A673 (cell line): ENCODE results near the gene INPP5A. TPM values are rescaled to one million over a fixed set of nuclear protein-coding genes. Genes with fewer than 3 reads are reported as not detected.

Experiments
- BruUV-seq: library from RNA; stranded (reverse); fragments of 400-500 nt; replicated peaks from 2 replicates; lab custom pipeline; 2021; lab: Mats Ljungman, UMichigan
- CTCF ChIA-PET: fragments of 300-600 bp; sonication (Branson Sonifier 250); formaldehyde crosslinking; loops from one replicate; lab custom pipeline; 2022; ENCODE audit warnings: antibody characterized with exemption; lab: Charles Lee
- POLR2A ChIA-PET: fragments of 300-600 bp; sonication (Branson Sonifier 250); formaldehyde crosslinking; loops from one replicate; lab custom pipeline; 2022; ENCODE audit warnings: antibody characterized with exemption; ENCODE audit not compliant: low non-redundant PET; lab: Charles Lee
- DNase-seq: peaks from one replicate; pipeline ENCODE4 v3.0.0-alpha.2; 2015; ENCODE audit warnings: low spot score
- H3K27ac ChIP-seq: fragments of 200-600 bp; sonication (generic); 2 replicates; pipeline ENCODE4 v1.5.1; 2016; ENCODE audit warnings: mixed run types, low read depth, mild to moderate bottlenecking, mixed read lengths, antibody characterized with exemption, low read length; ENCODE audit not compliant: poor library complexity, severe bottlenecking
- H3K27me3 ChIP-seq: fragments of 200-600 bp; sonication (generic); replicated peaks from 2 replicates; pipeline ENCODE4 v1.6.1; 2017; ENCODE audit warnings: mixed run types, low read depth, mild to moderate bottlenecking, mixed read lengths, antibody characterized with exemption, low read length; ENCODE audit not compliant: insufficient read depth, poor library complexity
- H3K36me3 ChIP-seq: fragments of 200-600 bp; sonication (generic); 2 replicates; pipeline ENCODE4 v1.6.1; 2016; ENCODE audit warnings: mixed run types, mild to moderate bottlenecking, mixed read lengths, antibody characterized with exemption, low read length; ENCODE audit not compliant: insufficient read depth, poor library complexity, severe bottlenecking
- H3K4me1 ChIP-seq: fragments of 200-600 bp; sonication (generic); 2 replicates; pipeline ENCODE4 v1.6.1; 2017; ENCODE audit warnings: mixed run types, mild to moderate bottlenecking, mixed read lengths, antibody characterized with exemption, low read length; ENCODE audit not compliant: insufficient read depth, poor library complexity, severe bottlenecking
- H3K4me3 ChIP-seq: fragments of 200-600 bp; sonication (generic); 2 replicates; pipeline ENCODE4 v1.5.1; 2016; ENCODE audit warnings: low read depth, mixed run types, mild to moderate bottlenecking, mixed read lengths, low read length; ENCODE audit not compliant: poor library complexity, severe bottlenecking
- H3K9me3 ChIP-seq: fragments of 200-600 bp; sonication (generic); 2 replicates; pipeline ENCODE4 v1.6.1; 2016; ENCODE audit warnings: mixed run types, low read depth, mild to moderate bottlenecking, mixed read lengths, antibody characterized with exemption, low read length; ENCODE audit not compliant: poor library complexity, severe bottlenecking
- EZH2 ChIP-seq: fragments of 200-600 bp; sonication (generic); IDR thresholded peaks from 2 replicates; pipeline ENCODE4 v1.6.1; 2017; ENCODE audit warnings: borderline replicate concordance, low read depth, mild to moderate bottlenecking, mixed read lengths, antibody characterized with exemption, low read length; ENCODE audit not compliant: poor library complexity, severe bottlenecking
- intact Hi-C: fragments of 100-400 bp; cut with micrococcal nuclease; formaldehyde crosslinking; loops from one replicate; pipeline ENCODE4 v1.10.0; 2022; ENCODE audit not compliant: unreplicated experiment
- total RNA-seq: library from RNA; stranded (reverse); gene quantifications from 2 replicates; pipeline ENCODE4 v1.2.3, GENCODE V29; 2021
- TF ChIP-seq, protein P1 (sequence below): fragments of 300-800, 200-600 bp; sonication (generic); conservative IDR thresholded peaks from 2 replicates; pipeline ENCODE4 v1.5.1; 2017; ENCODE audit warnings: low read depth, mild to moderate bottlenecking, antibody characterized with exemption, low read length, moderate library complexity, mixed read lengths

Gene INPP5A
- total RNA-seq, 1 experiment from 2014 or later: 21.8 TPM

DNA sequence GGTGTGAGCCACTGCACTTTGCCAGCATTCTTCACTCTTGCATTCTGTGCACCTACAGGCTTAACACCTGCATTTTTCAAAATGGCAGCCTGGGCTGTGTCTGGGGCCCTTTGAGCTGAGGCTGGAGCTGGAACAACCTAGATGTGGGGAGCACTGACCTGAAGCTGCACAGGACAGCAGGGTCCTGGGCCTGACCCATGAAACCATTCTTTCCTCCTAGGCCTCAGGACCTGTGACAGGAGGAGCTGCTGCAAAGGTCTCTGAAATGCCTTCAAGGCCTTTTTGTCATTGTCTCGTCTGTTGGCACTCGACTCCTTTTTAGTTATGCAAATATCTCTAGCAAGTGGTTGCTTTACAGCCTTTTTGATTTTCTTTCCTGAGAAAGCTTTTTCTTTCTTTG lies 82.3 kb downstream of the INPP5A start:
- H3K27ac ChIP-seq: no peak overlapping the region
- BruUV-seq: no TSS peak
- CTCF ChIA-PET: no interaction called here
- DNase-seq: no peak
- no peaks in the 10 kb centered on the region for H3K4me1 ChIP-seq
- no peak for TF ChIP-seq EZH2
- TF ChIP-seq, protein P1, sequence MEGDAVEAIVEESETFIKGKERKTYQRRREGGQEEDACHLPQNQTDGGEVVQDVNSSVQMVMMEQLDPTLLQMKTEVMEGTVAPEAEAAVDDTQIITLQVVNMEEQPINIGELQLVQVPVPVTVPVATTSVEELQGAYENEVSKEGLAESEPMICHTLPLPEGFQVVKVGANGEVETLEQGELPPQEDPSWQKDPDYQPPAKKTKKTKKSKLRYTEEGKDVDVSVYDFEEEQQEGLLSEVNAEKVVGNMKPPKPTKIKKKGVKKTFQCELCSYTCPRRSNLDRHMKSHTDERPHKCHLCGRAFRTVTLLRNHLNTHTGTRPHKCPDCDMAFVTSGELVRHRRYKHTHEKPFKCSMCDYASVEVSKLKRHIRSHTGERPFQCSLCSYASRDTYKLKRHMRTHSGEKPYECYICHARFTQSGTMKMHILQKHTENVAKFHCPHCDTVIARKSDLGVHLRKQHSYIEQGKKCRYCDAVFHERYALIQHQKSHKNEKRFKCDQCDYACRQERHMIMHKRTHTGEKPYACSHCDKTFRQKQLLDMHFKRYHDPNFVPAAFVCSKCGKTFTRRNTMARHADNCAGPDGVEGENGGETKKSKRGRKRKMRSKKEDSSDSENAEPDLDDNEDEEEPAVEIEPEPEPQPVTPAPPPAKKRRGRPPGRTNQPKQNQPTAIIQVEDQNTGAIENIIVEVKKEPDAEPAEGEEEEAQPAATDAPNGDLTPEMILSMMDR: no peak
- no peaks in the 10 kb centered on the region for H3K36me3 ChIP-seq
- no peak overlapping the region for H3K4me3 ChIP-seq
- POLR2A ChIA-PET: no interaction called here
- peaks cover 13% of the 10 kb centered on the region for H3K9me3 ChIP-seq
- intact Hi-C loops: no loop called here
- no peaks in the 10 kb centered on the region for H3K27me3 ChIP-seq

DNA sequence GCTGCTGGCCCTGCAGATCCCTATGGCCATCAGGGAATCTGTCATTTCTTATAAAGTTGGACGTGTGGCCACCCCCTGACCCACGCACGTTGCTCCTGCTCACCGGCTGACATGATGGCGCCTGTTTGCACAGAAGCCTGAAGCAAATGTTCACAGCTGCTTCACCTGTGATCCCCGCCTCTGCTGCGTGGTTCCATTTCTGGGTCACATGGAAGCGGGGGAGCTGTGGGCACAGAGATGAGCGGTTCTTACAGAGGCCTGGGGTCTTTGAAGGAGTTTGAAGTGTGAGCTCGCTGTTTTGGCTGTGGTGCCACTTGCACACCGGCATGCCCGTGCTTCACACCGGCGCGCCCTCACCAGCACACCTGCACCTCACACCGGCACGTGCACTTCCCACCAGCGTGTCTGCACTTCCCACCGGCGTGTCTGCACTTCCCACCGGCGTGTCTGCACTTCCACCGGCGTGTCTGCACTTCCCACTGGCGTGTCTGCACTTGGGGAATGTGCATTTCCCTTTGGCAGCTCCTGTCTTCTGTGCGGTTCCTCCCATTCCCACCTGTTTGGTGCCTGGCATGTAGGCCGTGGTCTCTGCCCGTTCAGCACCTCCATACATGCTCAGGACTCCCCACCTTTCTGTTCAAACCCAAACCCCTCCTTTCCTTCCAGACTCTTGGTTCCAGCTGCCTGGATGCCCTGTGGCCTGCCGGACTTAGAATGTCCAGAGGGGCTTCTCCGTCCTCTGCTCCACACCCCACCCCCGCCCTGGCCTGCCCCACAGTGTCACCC lies 86.7 kb downstream of the INPP5A start:
- ChIA-PET CTCF (no interaction called here), POLR2A (no interaction called here)
- Histone ChIP-seq H3K4me3 (no peak overlapping the region), H3K27ac (no peak overlapping the region), H3K27me3 (no peaks in the 10 kb centered on the region), H3K4me1 (no peaks in the 10 kb centered on the region), H3K36me3 (no peaks in the 10 kb centered on the region), H3K9me3 (peaks cover 13% of the 10 kb centered on the region)
- TF ChIP-seq EZH2: no peak
- no TSS peak for BruUV-seq
- intact Hi-C loops: no loop called here
- DNase-seq: no peak

DNA sequence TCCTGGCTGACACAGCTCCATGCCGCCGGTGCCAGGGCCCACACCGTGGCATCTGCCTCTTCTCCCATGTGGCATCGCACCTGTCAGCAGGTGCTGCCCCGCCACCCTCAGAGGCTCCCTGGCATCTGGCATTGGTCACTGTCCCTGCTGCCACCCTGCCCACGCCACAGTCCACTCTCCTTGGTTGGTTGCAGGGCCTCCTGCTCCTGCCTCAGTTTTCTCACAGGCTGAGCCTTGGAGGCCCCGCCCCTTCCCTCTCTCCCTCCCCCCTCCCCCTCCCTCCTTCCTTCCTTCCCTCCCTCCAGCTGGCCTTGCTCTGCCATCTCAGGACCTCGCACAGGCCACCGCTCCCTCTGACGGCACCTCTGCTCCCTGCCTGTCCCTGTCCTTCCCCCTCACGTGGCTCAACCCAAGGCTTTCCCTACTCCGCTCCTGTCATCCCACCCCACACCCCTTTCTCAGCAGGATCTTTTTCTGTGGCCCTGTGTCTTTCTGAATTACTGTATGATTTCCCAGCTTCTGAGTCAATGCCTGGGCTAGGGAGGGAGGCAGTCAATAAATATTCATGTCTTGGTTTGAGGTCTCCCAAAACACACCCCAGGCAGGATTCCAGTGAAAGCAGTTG lies 87.4 kb downstream of the INPP5A start:
- Histone ChIP-seq H3K36me3 (no peaks in the 10 kb centered on the region), H3K4me3 (no peak overlapping the region), H3K4me1 (no peaks in the 10 kb centered on the region), H3K9me3 (peaks cover 9% of the 10 kb centered on the region), H3K27me3 (no peaks in the 10 kb centered on the region), H3K27ac (no peak overlapping the region)
- TF ChIP-seq EZH2: no peak
- TF ChIP-seq, protein P1: no peak
- intact Hi-C loops: no loop called here
- DNase-seq: no peak
- ChIA-PET POLR2A (no interaction called here), CTCF (no interaction called here)
- BruUV-seq: no TSS peak
